ENCODE results near the gene TBX3.

TBX3 gene

GRCh38 chr12:114671443-114672411 is 12.2 kb downstream of the TBX3 start:
- no peak overlapping the region for H3K27ac ChIP-seq (ENCODE audit: low read length)
- no peak for ATAC-seq (ENCODE audit: insufficient read depth, low read depth)
- no peaks in the 10 kb centered on the region for H3K9me3 ChIP-seq (ENCODE audit: insufficient read depth, low read length, severe bottlenecking)
- peaks cover 11% of the 10 kb centered on the region for H3K27me3 ChIP-seq (ENCODE audit: insufficient read depth, low read length, poor library complexity)
- no peak overlapping the region for H3K9ac ChIP-seq (ENCODE audit: low read depth, low read length)
- TF ChIP-seq EZH2 (IDR thresholded peaks at IDR 0.05; ENCODE audit: borderline replicate concordance, low read depth, low read length, severe bottlenecking): no peak
- H3K79me2 ChIP-seq (ENCODE audit: insufficient read depth, low read length): no peaks in the 10 kb centered on the region
- DNase-seq: no peak
- H3K36me3 ChIP-seq (ENCODE audit: insufficient read depth, low read length): no peaks in the 10 kb centered on the region
- H3K4me2 ChIP-seq (ENCODE audit: insufficient read depth, low read length): no peak overlapping the region
- no peaks in the 10 kb centered on the region; the same call in none of the 2 replicates for H4K20me1 ChIP-seq (ENCODE audit: insufficient read depth, low read length)
- H3K4me3 ChIP-seq (ENCODE audit: low read depth in 1 of 2, low read length in 2 of 2): no peak overlapping the region
- H2AFZ ChIP-seq (ENCODE audit: low read depth, low read length): no peak overlapping the region
- H3K4me1 ChIP-seq (ENCODE audit: insufficient read depth, low read length): no peaks in the 10 kb centered on the region

DNA sequence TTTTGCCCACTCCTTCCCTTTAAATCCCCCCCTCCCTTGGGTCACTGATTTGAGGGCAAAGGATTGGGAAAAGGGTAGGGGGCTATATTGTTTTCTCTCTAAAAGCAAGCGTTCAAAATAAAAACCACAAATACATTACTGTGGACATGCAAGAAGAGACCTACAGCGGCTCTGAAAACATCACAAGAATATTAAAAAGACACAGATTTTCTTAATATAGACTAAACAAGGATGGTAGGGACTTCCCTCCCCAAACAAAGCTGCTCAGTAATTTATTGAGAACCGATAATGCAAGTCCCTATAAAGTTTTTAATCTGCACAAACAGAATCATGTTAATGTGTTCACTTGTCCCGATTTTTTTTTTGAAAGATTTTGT is 12.9 kb downstream of the TBX3 start:
- Histone ChIP-seq H3K9me3 (ENCODE audit: insufficient read depth, low read length, severe bottlenecking) (no peaks in the 10 kb centered on the region), H4K20me1 (ENCODE audit: insufficient read depth, low read length) (no peaks in the 10 kb centered on the region; the same call in 1 of the 2 replicates), H3K36me3 (ENCODE audit: insufficient read depth, low read length) (no peaks in the 10 kb centered on the region), H3K4me2 (ENCODE audit: insufficient read depth, low read length) (no peak overlapping the region), H3K27me3 (ENCODE audit: insufficient read depth, low read length, poor library complexity) (peaks cover 5% of the 10 kb centered on the region), H3K27ac (ENCODE audit: low read length) (no peak overlapping the region), H3K9ac (ENCODE audit: low read depth, low read length) (no peak overlapping the region), H3K79me2 (ENCODE audit: insufficient read depth, low read length) (no peaks in the 10 kb centered on the region), H2AFZ (ENCODE audit: low read depth, low read length) (no peak overlapping the region), H3K4me3 (ENCODE audit: low read depth in 1 of 2, low read length in 2 of 2) (no peak overlapping the region), H3K4me1 (ENCODE audit: insufficient read depth, low read length) (no peaks in the 10 kb centered on the region)
- no peak for DNase-seq
- TF ChIP-seq CTCF (IDR thresholded peaks at IDR 0.05; ENCODE audit: borderline replicate concordance, extremely low read depth, low read length, poor library complexity, severe bottlenecking) (no peak), EZH2 (IDR thresholded peaks at IDR 0.05; ENCODE audit: borderline replicate concordance, low read depth, low read length, severe bottlenecking) (no peak)
- ATAC-seq (ENCODE audit: insufficient read depth, low read depth): no peak

DNA sequence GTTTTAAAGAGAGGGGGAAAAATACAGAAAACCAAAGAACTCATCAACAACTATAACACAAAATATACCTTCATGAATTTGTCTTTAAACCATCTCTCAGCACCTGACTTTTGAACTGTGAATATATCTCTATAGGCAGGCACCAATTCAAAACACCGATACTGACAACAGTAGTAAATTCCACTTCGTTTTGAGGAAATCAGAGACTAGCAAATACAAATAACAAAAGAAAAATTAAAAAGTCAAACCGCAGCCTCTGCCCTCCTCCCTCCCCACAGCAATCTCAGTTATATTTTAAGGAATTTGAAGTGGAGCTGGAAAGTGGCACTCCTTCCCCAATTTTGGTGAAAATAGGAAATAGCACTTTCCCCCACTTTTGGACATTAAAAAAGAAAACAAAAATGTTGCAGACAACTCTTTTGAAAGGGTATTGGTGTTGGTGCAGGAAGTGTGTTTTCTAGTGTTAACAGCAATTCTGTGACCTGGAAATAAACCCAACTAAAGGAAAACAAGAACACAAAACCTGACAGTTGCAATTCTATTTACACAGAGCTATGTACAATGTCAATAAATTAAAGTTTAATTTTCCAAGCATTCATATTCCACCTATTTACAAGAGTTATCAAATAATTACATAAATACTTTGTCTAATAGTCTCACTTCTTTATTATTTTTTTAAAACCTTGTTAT is 13.5 kb downstream of the TBX3 start:
- Histone ChIP-seq H3K4me3 (ENCODE audit: low read depth in 1 of 2, low read length in 2 of 2) (no peak overlapping the region), H3K27me3 (ENCODE audit: insufficient read depth, low read length, poor library complexity) (peaks cover 3% of the 10 kb centered on the region), H3K4me2 (ENCODE audit: insufficient read depth, low read length) (no peak overlapping the region), H2AFZ (ENCODE audit: low read depth, low read length) (no peak overlapping the region), H3K36me3 (ENCODE audit: insufficient read depth, low read length) (no peaks in the 10 kb centered on the region), H3K9ac (ENCODE audit: low read depth, low read length) (no peak overlapping the region), H3K4me1 (ENCODE audit: insufficient read depth, low read length) (no peaks in the 10 kb centered on the region), H3K9me3 (ENCODE audit: insufficient read depth, low read length, severe bottlenecking) (no peaks in the 10 kb centered on the region), H3K79me2 (ENCODE audit: insufficient read depth, low read length) (no peaks in the 10 kb centered on the region), H3K27ac (ENCODE audit: low read length) (no peak overlapping the region), H4K20me1 (ENCODE audit: insufficient read depth, low read length) (no peaks in the 10 kb centered on the region; the same call in 1 of the 2 replicates)
- DNase-seq (no peak), ATAC-seq (ENCODE audit: insufficient read depth, low read depth) (no peak)
- no peak for TF ChIP-seq EZH2 (IDR thresholded peaks at IDR 0.05; ENCODE audit: borderline replicate concordance, low read depth, low read length, severe bottlenecking)
- no peak for TF ChIP-seq CTCF (IDR thresholded peaks at IDR 0.05; ENCODE audit: borderline replicate concordance, extremely low read depth, low read length, poor library complexity, severe bottlenecking)
